D721Med (cell line): ENCODE results near the gene SLC6A6.
"Not testable (repeated sequence)": the region's sequence is repeated elsewhere in the genome, so short reads cannot be mapped to it uniquely, and the experiment has no call there.

ENCODE experiments used
- DNase-seq: peaks from one replicate; pipeline ENCODE4 v3.0.0; 2011; ENCODE audit warnings: low spot score; ENCODE audit not compliant: insufficient read length
- FAIRE-seq: peaks from 2 replicates; lab custom pipeline; 2011; peaks lifted over from hg19 to GRCh38; lab: Jason Lieb, UNC
- TF ChIP-seq, protein P1 (sequence below): IDR thresholded peaks from 2 replicates; pipeline ENCODE4 v1.5.1; 2012; ENCODE audit warnings: mild to moderate bottlenecking, control low read depth; ENCODE audit not compliant: insufficient read depth; ENCODE audit errors: missing control alignments

Gene SLC6A6

GRCh38 chr3:14512281-14512941 lies 110.0 kb downstream of the SLC6A6 start:
- no peak for FAIRE-seq
- no peak for DNase-seq
- TF ChIP-seq, protein P1, sequence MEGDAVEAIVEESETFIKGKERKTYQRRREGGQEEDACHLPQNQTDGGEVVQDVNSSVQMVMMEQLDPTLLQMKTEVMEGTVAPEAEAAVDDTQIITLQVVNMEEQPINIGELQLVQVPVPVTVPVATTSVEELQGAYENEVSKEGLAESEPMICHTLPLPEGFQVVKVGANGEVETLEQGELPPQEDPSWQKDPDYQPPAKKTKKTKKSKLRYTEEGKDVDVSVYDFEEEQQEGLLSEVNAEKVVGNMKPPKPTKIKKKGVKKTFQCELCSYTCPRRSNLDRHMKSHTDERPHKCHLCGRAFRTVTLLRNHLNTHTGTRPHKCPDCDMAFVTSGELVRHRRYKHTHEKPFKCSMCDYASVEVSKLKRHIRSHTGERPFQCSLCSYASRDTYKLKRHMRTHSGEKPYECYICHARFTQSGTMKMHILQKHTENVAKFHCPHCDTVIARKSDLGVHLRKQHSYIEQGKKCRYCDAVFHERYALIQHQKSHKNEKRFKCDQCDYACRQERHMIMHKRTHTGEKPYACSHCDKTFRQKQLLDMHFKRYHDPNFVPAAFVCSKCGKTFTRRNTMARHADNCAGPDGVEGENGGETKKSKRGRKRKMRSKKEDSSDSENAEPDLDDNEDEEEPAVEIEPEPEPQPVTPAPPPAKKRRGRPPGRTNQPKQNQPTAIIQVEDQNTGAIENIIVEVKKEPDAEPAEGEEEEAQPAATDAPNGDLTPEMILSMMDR = no peak

- FAIRE-seq (no peak), DNase-seq (no peak)
- TF ChIP-seq, protein P1 = no peak
These were observed 110.5 kb downstream of the SLC6A6 start for GRCh38 chr3:14512942-14513327.

- TF ChIP-seq, protein P1 = no peak
- DNase-seq = no peak
- no peak for FAIRE-seq
These were observed 111.3 kb downstream of the SLC6A6 start for GRCh38 chr3:14513566-14514322.

DNA sequence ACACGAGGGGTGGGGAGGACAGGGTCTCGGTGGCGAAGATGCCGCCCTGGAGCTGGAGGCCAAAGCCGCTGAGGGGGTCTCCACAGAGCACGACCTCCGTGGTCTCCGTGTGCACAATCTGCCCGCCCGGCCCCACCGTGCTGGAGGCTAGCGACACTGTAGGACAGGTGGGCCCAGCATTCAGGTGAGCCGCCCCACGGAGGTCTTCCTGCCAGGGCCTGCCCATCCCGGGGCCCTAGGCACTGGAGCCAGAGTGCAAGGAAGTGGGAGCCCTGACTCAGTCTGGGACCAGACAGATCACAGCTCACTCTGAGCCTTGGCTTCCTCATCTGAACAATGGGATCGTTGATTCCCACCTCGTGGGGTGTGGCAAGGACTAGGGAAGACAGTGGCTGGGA lies 111.9 kb downstream of the SLC6A6 start:
- TF ChIP-seq, protein P1 = no peak

GRCh38 chr3:14515526-14515925 lies 113.1 kb downstream of the SLC6A6 start:
- DNase-seq, FAIRE-seq: not testable (repeated sequence)

More for the DNA sequence above, 111.9 kb downstream of the SLC6A6 start:
- DNase-seq = no peak
- no peak for FAIRE-seq

DNA sequence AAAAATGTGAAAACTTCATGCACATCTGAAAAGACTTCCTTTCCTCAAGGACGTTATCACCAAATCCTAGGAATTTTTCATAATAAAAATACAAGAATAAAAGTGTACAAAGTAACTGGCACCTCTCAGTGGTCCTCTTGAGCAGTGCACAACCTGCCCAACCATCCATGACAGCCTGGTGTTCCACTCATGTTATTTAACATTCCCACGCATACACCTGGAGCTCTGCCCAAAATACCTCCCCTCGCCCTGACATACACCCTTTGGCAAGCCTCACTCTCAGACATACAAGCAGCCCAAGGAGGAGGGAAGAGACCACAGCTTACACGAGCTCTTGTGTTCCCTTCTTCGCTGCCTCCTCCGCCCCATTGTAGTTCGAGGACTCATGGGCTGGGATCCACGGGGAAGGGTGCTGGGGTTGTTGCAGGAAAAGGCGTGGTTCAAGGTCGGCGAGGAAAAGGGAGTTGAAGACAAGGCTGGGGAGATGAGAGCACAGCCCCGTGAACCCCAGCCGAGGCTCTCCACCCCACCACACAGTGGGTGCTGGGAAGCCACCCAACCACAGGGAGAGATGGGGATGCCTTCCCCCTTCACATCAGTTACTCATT lies 114.4 kb downstream of the SLC6A6 start:
- DNase-seq = no peak
- TF ChIP-seq, protein P1 = no peak
- FAIRE-seq = no peak

- no peak for FAIRE-seq
- no peak for DNase-seq
- TF ChIP-seq, protein P1 = no peak
These were observed 115.4 kb downstream of the SLC6A6 start for GRCh38 chr3:14517601-14518431.
